HFF-Myc (cell line): ENCODE measurements around the gene POMT1.

ENCODE experiments used
- DNase-seq: peaks from one replicate; pipeline ENCODE4 v3.0.0-alpha.2; 2011; ENCODE audit warnings: low read depth; ENCODE audit errors: extremely low read depth
- H3K4me3 ChIP-seq: replicated peaks from 2 replicates; pipeline ENCODE4 v1.5.1; 2011; ENCODE audit warnings: low read depth, mild to moderate bottlenecking, control low read depth, low read length
- CTCF ChIP-seq: IDR thresholded peaks from 2 replicates; pipeline ENCODE4 v1.5.1; 2012; ENCODE audit warnings: mild to moderate bottlenecking, low read depth, low read length, control low read depth; ENCODE audit errors: missing control alignments

POMT1 gene

GRCh38 chr9:131482343-131483006, 20.2 kb upstream of the POMT1 start:
- no peak overlapping the region for H3K4me3 ChIP-seq
- no peak for TF ChIP-seq CTCF
- DNase-seq: no peak

- DNase-seq: no peak
- no peak for TF ChIP-seq CTCF
- H3K4me3 ChIP-seq: no peak overlapping the region
Observed at GRCh38 chr9:131483319-131484050, 19.2 kb upstream of the POMT1 start.

DNA sequence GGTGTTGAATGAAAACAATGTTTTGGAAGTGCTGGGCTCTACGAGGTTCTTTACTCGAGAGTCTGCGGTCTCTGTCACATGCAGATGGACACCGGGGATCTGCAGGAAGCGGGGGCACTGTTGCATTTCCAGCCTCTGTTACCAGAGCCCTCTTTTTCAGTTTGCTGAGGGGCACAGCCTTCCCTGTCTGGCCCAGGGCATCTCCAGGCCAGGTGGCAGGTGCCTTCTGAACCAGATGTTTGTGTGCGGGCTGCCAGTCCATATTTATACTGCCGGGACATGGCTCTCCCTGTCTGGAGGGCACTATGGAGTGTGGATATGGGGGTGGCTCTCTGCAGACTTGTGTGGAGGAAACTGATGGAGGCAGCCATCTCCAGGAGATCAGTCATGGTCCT, 18.7 kb upstream of the POMT1 start:
- no peak for TF ChIP-seq CTCF
- no peak for DNase-seq

DNA sequence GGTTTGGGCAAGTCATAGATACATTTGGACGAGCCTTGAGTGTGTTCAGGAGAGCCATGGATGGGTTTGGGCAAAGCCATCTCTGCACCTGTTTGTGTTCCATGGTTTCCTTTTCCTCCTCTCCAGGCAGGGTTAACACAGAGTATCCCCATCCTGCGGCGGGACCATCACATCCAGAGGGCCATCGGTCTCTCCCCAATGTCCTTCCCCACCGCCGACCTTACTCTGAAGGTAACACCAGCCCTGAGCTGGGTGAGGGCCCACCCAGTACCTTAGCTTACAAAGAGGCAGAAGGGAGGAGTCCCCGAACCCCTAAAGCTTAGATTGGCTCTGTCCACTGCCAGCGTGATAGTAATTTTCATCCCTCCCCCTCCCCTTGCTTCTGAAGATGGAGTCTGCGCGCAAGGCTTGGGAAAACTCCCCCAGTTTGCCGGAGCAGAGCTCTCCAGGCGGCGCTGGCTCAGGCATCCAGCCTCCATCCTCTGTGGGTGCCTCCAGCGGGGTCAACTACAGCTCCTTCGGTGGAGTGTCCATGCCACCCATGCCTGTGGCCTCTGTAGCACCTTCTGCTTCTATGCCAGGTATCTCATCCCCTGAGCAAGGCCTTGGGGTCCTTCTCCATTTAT, 18.0 kb upstream of the POMT1 start:
- no peak for TF ChIP-seq CTCF
- H3K4me3 ChIP-seq: no peak overlapping the region
- no peak for DNase-seq

More for the DNA sequence above, 18.7 kb upstream of the POMT1 start:
- H3K4me3 ChIP-seq: no peak overlapping the region

GRCh38 chr9:131485206-131485605, 17.5 kb upstream of the POMT1 start:
- DNase-seq: no peak
- TF ChIP-seq CTCF: no peak
- H3K4me3 ChIP-seq: no peak overlapping the region

DNA sequence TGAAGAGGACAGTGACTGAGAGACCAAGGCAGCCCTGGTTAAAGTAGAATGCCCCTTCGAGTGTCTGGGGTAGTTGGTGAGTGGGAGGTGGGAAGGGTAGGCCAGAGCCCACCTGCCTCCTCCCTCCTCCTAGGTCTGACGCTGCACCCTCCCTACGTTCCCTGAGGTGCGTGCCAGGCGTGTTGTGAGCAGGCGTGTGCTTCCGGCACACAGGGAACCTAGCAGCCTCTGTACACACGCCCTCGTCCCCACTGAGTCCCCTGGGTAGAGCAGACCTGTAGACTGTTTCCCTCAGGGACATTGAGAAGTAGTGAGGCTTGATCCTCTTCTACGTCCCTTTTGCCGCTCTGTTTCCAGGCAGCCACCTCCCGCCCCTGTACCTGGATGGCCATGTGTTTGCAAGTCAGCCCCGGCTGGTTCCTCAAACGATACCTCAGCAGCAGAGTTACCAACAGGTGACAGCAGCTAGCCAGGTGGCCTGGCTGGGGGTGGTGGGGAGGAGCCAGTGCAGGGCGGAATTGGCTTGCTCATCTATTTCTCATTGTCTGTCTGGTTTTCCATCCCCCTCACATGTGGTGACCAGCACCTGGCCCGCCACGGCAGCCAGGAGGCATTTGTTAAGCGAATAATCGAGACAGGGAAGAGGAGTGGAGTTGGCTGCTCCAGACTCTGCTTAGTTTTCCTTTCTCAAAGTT, 16.8 kb upstream of the POMT1 start:
- no peak for TF ChIP-seq CTCF
- no peak overlapping the region for H3K4me3 ChIP-seq
- DNase-seq: no peak
